Natural killer cell (primary cell): ENCODE results near the gene KCNK17. TPM values are rescaled to one million over a fixed set of nuclear protein-coding genes. Genes with fewer than 3 reads are reported as not detected.

Experiments
- ATAC-seq, 3 donors: fragments of 150-1000 bp in 2 of 3; fragments of 200-7000 bp in 1 of 3; cut with Tn5 transposase; 1 replicate in 1 of 3; 2 replicates in 2 of 3; pipeline ENCODE4 v1.10.0; 2021; ENCODE audit warnings: mild to moderate bottlenecking in 2 of 3, moderate library complexity in 2 of 3
- DNase-seq, 2 donors: peaks; one replicate each; pipeline versions ENCODE4 v3.0.0 to v3.0.0-alpha.2; 2013 to 2021; ENCODE audit warnings: mixed read lengths in 1 of 2
- H3K27ac ChIP-seq: one replicate; pipeline ENCODE4 v1.5.1; 2013; ENCODE audit warnings: mild to moderate bottlenecking, low read length
- H3K27me3 ChIP-seq: one replicate; pipeline ENCODE4 v1.6.1; 2013; ENCODE audit warnings: low read length; ENCODE audit not compliant: control insufficient read depth, insufficient read depth
- H3K36me3 ChIP-seq: one replicate; pipeline ENCODE4 v1.6.1; 2013; ENCODE audit warnings: low read length; ENCODE audit not compliant: control insufficient read depth, insufficient read depth
- H3K4me1 ChIP-seq: one replicate; pipeline ENCODE4 v1.6.1; 2013; ENCODE audit warnings: low read length; ENCODE audit not compliant: control insufficient read depth, insufficient read depth
- H3K4me3 ChIP-seq: one replicate; pipeline ENCODE4 v1.5.1; 2013; ENCODE audit warnings: low read length
- H3K9me3 ChIP-seq: one replicate; pipeline ENCODE4 v1.6.1; 2013; ENCODE audit warnings: low read length; ENCODE audit not compliant: control insufficient read depth, insufficient read depth
- H3K27ac Mint-ChIP-seq, 2 donors: one replicate each; pipeline ENCODE4 v1.8.0; 2022; ENCODE audit warnings: mild to moderate bottlenecking in 2 of 2, mixed read lengths in 2 of 2, moderate library complexity in 1 of 2
- H3K27me3 Mint-ChIP-seq, 2 donors: one replicate each; pipeline ENCODE4 v1.8.0; 2022; ENCODE audit warnings: low read depth in 2 of 2, mixed read lengths in 2 of 2
- H3K36me3 Mint-ChIP-seq: one replicate; pipeline ENCODE4 v1.8.0; 2022; ENCODE audit warnings: mixed read lengths
- H3K4me1 Mint-ChIP-seq, 2 donors: one replicate each; pipeline ENCODE4 v1.8.0; 2022; ENCODE audit warnings: mixed read lengths in 2 of 2
- H3K4me3 Mint-ChIP-seq: one replicate; pipeline ENCODE4 v1.8.0; 2022; ENCODE audit warnings: mild to moderate bottlenecking, moderate library complexity, mixed read lengths
- H3K9me3 Mint-ChIP-seq, 2 donors: one replicate each; pipeline ENCODE4 v1.8.0; 2022; ENCODE audit warnings: mixed read lengths in 2 of 2
- WGBS: methylation state at CpG from one replicate; pipeline ENCODE4 v1.1.7; 2013; ENCODE audit warnings: missing lambda C conversion rate; ENCODE audit not compliant: insufficient coverage; 5-methylcytosine and 5-hydroxymethylcytosine counted together
- intact Hi-C: fragments of 100-400 bp; cut with micrococcal nuclease; formaldehyde crosslinking; loops from one replicate; pipeline ENCODE4 v1.14.2; 2022
- total RNA-seq, 4 donors: library from RNA; stranded (reverse); fragments of 120-200 nt in 1 of 4; gene quantifications; one replicate each; pipeline versions ENCODE4 v1.2.3 to v1.2.4, GENCODE V29; 2013 to 2022
- TF ChIP-seq, protein P1 (sequence below): fragments of 200-600 bp; IDR thresholded peaks from one replicate; pipeline ENCODE4 v1.8.0; 2022; ENCODE audit warnings: antibody characterized with exemption

The KCNK17 gene
- total RNA-seq, 3 donors from 2014 or later (not counting 1 experiment from before 2014, with no cell fraction given): 0.24 TPM; not detected in 2

DNA sequence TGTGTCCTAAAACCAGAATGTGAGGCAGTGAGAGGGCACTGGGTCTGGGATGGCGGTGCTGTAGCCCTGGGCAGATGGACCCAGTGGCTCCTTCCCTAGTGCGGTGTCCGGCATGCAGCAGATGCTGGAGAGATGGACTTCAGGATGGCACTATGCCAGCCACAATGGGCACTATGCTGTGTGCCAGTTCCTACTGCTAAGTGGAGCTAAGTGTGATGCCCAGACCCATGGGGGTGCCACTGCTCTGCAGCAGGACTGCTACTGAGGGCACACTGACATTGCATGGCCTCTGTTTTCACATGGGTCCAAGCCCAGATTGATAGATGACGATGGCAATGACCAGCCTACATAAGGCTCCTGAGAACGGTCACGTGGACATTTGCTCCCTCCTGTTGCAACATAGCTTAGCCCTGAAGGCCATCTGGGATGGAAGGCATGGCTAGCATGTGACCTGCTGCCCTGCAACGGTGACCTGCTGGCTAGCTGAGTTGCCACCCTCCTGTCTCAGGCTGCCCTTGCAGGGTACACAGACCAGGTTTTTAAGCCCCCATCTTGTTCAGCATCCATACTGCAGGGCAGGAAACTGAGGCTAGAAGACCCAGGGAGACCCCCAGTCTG is 39.6 kb upstream of the KCNK17 start:
- no peaks in the 10 kb centered on the region for H3K36me3 Mint-ChIP-seq
- no peak overlapping the region for H3K27ac ChIP-seq
- no peaks in the 10 kb centered on the region for H3K27me3 ChIP-seq
- WGBS: 90% methylated on average over 7 of the region's 7 CpGs
- H3K4me1 ChIP-seq: no peaks in the 10 kb centered on the region
- ATAC-seq (no peak), DNase-seq (no peak)
- H3K9me3 ChIP-seq: no peaks in the 10 kb centered on the region
- no peaks in the 10 kb centered on the region for H3K9me3 Mint-ChIP-seq
- no peak overlapping the region for H3K4me3 Mint-ChIP-seq
- H3K27me3 Mint-ChIP-seq: no peaks in the 10 kb centered on the region
- H3K4me1 Mint-ChIP-seq: no peaks in the 10 kb centered on the region
- intact Hi-C loops: no loop called here
- TF ChIP-seq, protein P1, sequence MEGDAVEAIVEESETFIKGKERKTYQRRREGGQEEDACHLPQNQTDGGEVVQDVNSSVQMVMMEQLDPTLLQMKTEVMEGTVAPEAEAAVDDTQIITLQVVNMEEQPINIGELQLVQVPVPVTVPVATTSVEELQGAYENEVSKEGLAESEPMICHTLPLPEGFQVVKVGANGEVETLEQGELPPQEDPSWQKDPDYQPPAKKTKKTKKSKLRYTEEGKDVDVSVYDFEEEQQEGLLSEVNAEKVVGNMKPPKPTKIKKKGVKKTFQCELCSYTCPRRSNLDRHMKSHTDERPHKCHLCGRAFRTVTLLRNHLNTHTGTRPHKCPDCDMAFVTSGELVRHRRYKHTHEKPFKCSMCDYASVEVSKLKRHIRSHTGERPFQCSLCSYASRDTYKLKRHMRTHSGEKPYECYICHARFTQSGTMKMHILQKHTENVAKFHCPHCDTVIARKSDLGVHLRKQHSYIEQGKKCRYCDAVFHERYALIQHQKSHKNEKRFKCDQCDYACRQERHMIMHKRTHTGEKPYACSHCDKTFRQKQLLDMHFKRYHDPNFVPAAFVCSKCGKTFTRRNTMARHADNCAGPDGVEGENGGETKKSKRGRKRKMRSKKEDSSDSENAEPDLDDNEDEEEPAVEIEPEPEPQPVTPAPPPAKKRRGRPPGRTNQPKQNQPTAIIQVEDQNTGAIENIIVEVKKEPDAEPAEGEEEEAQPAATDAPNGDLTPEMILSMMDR: no peak
- no peaks in the 10 kb centered on the region for H3K36me3 ChIP-seq
- no peak overlapping the region for H3K4me3 ChIP-seq
- H3K27ac Mint-ChIP-seq: no peak overlapping the region

DNA sequence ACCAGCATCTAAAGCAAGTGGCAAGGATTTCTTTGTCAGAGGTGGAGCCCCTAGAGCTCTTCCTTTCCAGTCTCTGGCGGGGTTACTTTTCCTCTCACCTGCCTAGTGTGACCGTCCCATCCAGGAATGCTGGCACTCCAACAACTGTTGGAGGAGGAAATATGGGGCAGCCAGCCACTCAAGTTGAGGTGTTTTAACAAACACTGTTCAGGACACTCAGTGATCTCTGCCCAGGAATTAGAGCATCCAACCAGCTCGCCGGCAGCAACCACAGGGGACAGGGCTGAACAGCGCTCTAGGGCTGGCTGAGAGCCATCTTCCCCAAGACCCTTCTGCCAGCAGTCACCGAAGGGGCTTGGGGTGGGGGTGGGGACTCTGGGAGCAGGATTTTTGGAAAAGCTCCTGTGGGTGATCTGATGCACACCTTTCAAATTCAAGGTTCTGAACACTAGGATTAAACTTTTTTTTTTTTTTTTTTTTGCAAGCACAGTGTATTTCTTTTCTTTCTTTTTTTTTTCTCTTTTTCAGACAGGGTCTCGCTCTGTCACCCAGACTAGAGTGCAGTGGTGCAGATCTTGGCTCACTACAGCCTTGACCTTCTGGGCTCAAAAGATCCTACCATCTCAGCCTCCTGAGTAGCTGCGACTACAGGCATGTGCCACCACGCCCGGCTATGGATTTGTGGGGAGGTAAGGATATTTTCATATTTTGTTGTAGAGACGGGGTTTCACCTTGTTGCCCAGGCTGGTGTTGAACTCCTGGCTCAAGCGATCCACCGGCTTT is 36.7 kb upstream of the KCNK17 start:
- no peaks in the 10 kb centered on the region for H3K36me3 Mint-ChIP-seq
- H3K4me1 Mint-ChIP-seq: peaks cover 0 to 4% of the 10 kb centered on the region in 2 donors
- H3K27ac ChIP-seq: no peak overlapping the region
- no peak overlapping the region for H3K27ac Mint-ChIP-seq
- H3K4me3 Mint-ChIP-seq: no peak overlapping the region
- no peaks in the 10 kb centered on the region for H3K27me3 Mint-ChIP-seq
- TF ChIP-seq, protein P1: no peak
- no peak overlapping the region for H3K4me3 ChIP-seq
- H3K9me3 Mint-ChIP-seq: no peaks in the 10 kb centered on the region
- no peaks in the 10 kb centered on the region for H3K4me1 ChIP-seq
- 93% methylated on average over 11 of the region's 13 CpGs for WGBS
- DNase-seq (no peak), ATAC-seq (no peak)
- intact Hi-C loops: no loop called here
- H3K36me3 ChIP-seq: no peaks in the 10 kb centered on the region
- no peaks in the 10 kb centered on the region for H3K9me3 ChIP-seq
- no peaks in the 10 kb centered on the region for H3K27me3 ChIP-seq

- H3K27ac Mint-ChIP-seq: no peak overlapping the region
- WGBS: 89% methylated on average over 15 of the region's 15 CpGs
- no peak overlapping the region for H3K4me3 ChIP-seq
- TF ChIP-seq, protein P1: no peak
- H3K27ac ChIP-seq: no peak overlapping the region
- H3K4me1 ChIP-seq: no peaks in the 10 kb centered on the region
- no peak overlapping the region for H3K4me3 Mint-ChIP-seq
- H3K27me3 ChIP-seq: no peaks in the 10 kb centered on the region
- H3K36me3 Mint-ChIP-seq: no peaks in the 10 kb centered on the region
- ATAC-seq: no peak
- H3K9me3 Mint-ChIP-seq: no peaks in the 10 kb centered on the region
- H3K9me3 ChIP-seq: no peaks in the 10 kb centered on the region
- no peaks in the 10 kb centered on the region for H3K36me3 ChIP-seq
- no peaks in the 10 kb centered on the region for H3K27me3 Mint-ChIP-seq
- peaks cover 0 to 10% of the 10 kb centered on the region in 2 donors for H3K4me1 Mint-ChIP-seq
- intact Hi-C loops: loop anchor here (5.0 kb wide), 1 partner anchor 1499 kb away; no protein-coding TSS in a partner anchor
- no peak for DNase-seq
Observed at GRCh38 chr6:39348740-39349139, 34.5 kb upstream of the KCNK17 start.
